Measurements from ENCODE around the gene CREBBP.

Gene CREBBP

DNA sequence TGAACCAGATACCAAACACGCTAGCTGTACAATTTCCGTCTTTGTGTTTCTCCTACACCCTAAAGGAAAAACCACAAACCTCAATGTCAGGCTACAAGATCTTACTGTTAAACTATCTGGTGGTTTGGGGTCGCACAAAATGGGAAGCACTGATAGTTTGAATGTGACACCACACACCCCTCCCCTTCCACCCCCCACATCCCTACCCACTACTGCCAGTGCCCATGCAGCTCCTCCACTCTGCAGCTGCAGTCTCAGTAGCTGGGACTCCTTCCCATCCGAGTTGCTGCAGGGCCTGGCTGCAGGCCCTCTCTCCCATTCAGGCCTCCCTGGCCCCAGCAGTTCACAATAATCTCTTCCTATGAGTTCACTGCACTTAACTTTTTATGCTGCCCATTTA is 181.6 kb downstream of the CREBBP start:
- DNase-seq, result no peak

- DNase-seq, result no peak
Measured at GRCh38 chr16:3696425-3697218, 183.9 kb downstream of the CREBBP start.

DNA sequence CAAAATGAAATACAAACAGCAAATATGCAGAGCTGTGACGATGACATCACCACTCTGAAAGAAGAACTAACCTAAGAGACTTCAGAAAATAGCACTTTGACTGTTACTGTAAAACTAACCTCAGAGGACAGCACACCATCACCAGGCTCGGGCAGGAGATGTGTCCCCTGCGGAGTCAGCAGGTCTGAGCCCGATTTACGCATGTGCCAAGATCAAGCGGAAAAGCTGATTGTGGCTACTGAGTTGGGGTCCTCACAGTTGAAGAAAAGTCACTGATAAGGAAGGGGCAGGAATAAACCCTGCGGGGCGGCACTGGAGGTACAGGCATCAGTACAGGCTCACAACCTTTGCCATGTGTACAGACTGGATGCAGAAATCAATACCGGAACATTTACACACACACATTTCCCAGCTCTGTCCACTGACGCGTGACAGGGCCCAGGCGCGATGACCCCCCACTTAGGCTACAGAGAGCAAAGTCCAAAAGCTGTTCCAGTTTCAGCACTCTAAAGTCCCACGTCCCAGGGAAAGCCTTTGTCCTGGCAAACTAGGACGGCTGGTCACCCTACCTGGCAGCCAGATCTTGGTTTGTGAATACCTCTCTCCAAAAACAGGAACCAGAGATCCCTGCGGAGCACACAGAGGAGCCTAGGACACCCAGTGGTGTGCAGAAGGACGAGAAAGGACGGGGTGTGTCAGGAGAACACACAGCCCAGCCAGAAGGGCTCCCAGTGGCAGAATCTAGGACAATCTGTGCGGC is 184.7 kb downstream of the CREBBP start:
- DNase-seq, result no peak

GRCh38 chr16:3694051-3694450 is 186.5 kb downstream of the CREBBP start:
- DNase-seq, result no peak

DNA sequence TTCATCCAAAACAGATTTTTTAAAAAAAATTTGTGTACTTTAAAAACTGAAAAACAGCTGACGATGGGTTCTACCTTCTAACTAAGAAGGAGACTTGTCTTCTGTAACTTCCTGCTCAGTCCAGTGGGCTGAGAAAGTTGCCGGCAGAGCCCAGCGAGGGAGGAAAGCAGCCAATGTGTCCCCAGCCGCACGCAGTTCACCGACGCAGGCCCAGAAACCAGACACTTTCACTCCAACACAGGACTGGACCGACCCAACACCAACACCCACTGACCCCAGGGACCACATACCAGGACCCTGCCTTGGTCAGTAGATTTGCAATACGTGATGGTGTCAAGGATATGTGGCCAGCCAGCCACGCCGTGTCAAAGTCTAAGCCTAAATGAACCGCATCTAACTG is 188.8 kb downstream of the CREBBP start:
- DNase-seq, result no peak

DNA sequence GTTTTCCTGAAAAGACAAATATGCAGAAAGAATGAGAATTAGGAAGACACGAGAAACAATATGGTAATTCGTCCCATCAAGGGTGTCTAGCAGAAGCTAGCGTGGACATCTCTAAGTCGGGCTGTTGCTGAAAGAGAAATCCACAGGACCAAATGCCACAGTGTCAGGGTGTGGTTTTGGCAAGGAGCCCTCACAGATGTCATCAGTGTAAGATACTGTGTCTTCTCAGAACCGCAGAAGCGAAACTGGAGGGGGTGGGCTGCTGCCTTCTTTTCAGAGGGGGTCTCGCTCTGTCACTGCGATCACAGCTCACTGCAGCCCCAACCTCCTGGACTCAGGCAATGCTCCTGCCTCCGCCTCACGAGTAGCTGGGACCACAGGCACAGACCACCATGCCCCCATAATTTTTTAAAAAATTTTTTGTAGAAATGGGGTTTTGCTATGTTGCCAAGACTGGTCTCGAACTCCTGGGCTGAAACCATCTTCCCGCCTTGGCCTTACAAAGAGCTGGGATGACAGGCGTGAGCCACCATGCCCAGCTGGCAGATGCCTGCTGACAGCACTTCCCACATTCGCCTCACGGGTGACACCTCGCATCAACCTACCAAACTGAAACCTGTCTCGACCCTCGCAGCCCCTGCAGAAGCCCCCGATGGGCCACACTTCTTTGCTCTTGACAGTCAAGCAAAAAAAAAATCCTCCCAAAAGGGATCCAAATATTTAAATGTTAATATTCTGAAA is 189.4 kb downstream of the CREBBP start:
- no peak for DNase-seq

DNA sequence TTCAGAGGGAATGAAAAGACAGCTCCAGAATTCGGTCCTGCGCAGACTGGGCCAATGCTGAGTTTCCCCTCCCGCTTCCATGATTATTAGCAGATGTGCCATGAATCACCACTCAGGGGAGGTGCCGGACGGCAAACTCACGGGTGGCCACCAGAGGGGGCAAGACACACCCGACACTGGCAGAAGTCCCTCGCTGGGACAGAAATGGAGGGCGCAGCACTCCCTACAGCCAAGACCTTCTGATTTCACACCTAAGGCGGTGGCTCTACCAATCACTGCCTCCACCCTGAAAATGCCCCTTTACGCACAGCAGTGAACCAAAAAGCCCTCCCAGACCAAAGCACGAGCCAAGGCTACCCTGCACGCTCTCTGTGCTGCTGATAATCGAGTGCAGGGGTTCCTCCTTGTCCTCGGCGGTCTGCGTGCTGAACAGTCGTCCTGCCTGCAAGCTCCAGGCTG is 190.0 kb downstream of the CREBBP start:
- DNase-seq, result peak; percentile 74

- no peak for DNase-seq
Measured at GRCh38 chr16:3689731-3690130, 190.8 kb downstream of the CREBBP start.

DNA sequence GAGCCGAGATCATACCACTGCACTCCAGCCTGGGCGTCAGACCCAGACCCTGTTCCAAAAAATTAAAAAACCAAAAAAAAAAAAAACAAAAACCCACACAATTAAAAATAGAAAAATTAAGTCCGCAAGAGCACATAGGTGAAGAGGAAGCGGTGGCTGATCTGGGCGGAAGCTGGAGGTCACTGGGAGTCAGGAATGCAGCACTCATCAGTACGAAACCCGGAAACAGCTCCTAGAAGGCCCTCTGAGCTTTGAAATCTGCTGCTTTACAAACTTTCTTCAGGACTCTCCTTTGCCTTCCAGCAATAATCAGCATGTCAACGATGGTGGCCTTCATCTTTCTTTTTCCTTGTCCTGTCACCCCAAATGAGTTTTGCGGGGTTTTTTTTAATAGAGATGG is 192.7 kb downstream of the CREBBP start:
- DNase-seq, result no peak

DNA sequence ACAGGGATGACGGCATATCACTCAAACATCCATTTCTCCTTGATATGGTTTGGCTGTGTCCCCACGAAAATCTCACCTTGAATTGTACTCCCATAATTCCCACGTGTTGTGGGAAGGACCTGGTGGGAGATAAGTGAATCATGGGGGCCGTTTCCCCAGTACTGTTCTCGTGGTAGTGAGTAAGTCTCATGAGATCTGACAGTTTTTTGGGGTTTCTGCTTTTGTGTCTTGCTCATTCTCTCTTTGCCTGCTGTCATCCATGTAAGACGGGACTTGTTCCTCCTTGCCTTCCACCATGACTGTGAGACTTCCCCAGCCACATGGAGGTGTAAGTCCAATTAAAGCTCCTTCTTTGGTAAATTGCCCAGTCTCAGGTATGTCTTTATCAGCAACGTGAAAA is 193.5 kb downstream of the CREBBP start:
- no peak for DNase-seq

DNA sequence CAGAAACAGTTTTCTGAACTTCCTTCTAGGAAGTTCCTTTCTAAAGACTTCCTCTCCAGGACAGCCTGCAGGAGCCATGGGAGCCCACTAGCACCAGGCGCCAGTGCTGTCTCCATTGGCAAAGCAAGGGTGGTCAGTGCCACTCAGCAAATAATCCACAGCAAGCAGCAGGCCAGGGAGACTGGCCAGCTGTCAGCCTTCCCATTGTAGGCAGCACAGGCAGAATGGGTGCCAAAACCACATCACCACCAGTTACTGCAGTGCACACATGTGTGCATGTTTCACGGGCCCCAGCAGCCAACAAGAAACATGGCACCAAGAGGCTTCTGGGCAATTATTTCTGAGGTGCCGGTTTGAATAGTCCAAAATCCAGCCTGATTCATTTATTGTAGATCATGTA is 199.3 kb downstream of the CREBBP start:
- no peak for DNase-seq

DNA sequence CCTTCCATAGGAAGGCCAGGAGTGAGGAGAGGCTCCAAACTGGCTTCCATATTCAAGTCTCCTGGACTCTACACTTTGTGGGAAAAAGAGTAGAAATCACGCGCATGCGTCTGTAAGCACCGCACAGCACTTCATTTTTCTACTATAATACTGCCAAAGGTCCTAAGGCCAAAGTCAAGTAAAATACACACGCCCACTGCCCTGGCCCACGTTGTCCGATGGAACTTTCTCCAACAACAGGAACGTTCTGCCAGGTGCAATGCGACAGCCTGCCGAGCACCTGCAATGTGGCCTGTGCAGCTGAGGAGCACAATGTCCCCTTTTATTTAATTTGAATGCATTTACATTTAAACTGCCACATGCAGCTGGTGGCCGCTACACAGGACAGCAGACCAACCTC is 202.5 kb downstream of the CREBBP start:
- DNase-seq, result no peak

DNA sequence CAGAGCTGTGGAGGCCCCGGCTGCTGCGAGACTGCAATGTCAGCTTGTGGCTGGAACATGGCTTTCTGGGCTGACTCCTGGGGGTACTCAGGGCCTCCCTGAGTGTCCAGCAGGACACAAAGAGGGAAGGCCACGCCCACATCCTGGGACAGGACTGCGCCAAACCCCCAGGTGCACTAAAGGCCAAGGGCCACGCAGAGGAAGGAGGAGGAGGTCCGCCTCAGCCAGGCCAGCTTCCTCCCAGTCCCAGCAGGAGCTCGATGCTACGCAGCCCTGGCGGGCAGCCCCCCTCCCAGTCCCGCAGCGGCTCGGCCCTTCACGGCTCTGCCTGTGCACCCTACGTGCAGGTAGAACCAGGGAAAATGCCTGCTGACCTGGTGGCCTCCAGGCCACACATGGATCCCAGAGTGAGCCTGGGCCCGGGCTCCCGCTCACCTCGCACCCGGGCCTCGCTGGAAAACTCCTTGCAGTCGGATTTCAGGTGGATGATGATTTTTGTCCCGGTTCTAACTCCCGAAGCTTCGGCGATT is 204.8 kb downstream of the CREBBP start:
- no peak for DNase-seq

Measured in NCI-H1436 (cell line).